Esophagus (tissue), 2 donors: ENCODE measurements around the gene ERBB2. TPM values are rescaled to one million over a fixed set of nuclear protein-coding genes. Genes with fewer than 3 reads are reported as not detected.

ENCODE experiments used
- H3K27ac ChIP-seq, 2 donors: one replicate each; pipeline ENCODE4 v1.5.1; 2013; ENCODE audit warnings: low read depth in 2 of 2, mild to moderate bottlenecking in 2 of 2, inconsistent platforms in 1 of 2, low read length in 1 of 2, moderate library complexity in 1 of 2
- H3K27me3 ChIP-seq, 2 donors: one replicate each; pipeline ENCODE4 v1.6.1; 2013; ENCODE audit warnings: low read length in 2 of 2, control low read depth in 1 of 2, mild to moderate bottlenecking in 1 of 2; ENCODE audit not compliant: insufficient read depth in 2 of 2, control insufficient read depth in 1 of 2
- H3K36me3 ChIP-seq, 2 donors: one replicate each; pipeline ENCODE4 v1.6.1; 2013; ENCODE audit warnings: low read length in 1 of 2; ENCODE audit not compliant: control insufficient read depth in 2 of 2, insufficient read depth in 2 of 2
- H3K4me1 ChIP-seq, 2 donors: one replicate each; pipeline ENCODE4 v1.6.1; 2013; ENCODE audit warnings: low read length in 1 of 2; ENCODE audit not compliant: control insufficient read depth in 2 of 2, insufficient read depth in 2 of 2
- H3K4me3 ChIP-seq, 2 donors: one replicate each; pipeline ENCODE4 v1.5.1; 2013; ENCODE audit warnings: low read length in 2 of 2, mild to moderate bottlenecking in 2 of 2, low read depth in 1 of 2, moderate library complexity in 1 of 2
- H3K9me3 ChIP-seq, 2 donors: one replicate each; pipeline ENCODE4 v1.6.1; 2013; ENCODE audit warnings: mild to moderate bottlenecking in 2 of 2, low read depth in 1 of 2, low read length in 1 of 2, moderate library complexity in 1 of 2; ENCODE audit not compliant: control insufficient read depth in 2 of 2, insufficient read depth in 1 of 2
- WGBS, 2 donors: extraction: QIAGEN DNeasy Blood & Tissue Kit; methylation state at CpG; one replicate each; pipeline ENCODE4 v1.1.7; 2013; 5-methylcytosine and 5-hydroxymethylcytosine counted together
- polyA plus RNA-seq, 2 donors: library from polyadenylated mRNA; stranded (reverse); fragments of 200-250 nt; gene quantifications; one replicate each; pipeline ENCODE4 v1.2.3, GENCODE V29; 2013
- donor health status: healthy with polysubstance abuse.
- donor health status: Bipolar disorder and iron deficiency.

The ERBB2 gene
- polyA plus RNA-seq, 2 donors: 68.4 to 98.1 TPM

DNA sequence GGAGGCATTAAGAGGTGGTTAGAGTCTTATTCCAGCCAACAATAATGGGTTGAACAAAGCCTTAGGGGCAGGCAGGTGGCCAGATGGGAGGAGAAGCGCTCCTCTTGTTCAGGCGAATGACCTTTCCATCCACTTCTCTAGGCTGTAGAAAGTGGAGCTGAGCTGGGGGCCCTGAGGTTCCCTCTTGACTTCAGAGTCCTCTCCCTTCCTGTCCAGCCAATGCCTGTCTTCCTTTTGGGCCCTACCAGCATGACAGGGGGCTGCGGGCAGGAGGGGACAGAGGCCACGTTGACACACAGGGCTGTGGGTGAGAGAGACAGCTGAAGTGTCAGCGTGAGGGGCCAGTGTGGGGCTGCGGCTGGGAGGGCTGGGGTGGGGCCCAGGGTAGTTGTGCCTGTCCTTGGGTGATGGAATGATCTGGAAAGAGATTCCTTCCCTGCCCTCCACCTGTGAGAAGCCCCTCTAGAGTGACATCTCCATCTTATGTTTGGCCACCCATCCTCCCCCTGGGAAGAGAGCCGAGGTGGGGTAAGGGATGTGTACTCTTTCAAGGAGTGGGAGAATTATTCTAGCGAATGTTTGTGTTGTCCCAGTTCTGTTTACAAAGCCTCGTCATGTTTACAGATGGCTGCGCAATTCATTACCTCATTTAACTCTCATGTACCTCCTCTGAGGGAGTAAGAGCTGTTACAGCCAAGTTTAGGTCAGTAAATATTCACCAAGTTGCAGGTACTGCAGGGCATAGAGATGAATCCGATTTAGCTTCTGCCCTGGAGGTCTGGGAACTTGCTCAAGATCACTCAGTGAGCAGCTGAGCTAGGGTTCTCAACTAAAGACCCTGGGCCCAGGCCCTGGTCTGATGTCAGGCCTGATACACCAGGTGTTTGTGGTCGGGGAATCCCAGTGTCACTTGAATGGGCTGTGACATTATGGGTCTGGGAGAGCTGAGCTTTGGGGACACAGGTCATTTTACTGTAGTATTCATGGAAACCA lies 3.3 kb downstream of the ERBB2 start:
- no peaks in the 10 kb centered on the region for H3K9me3 ChIP-seq
- 47% methylated on average over 12 of the region's 12 CpGs for WGBS, 2 donors
- H3K4me1 ChIP-seq: peaks cover 7 to 36% of the 10 kb centered on the region in 2 donors
- H3K27me3 ChIP-seq: no peaks in the 10 kb centered on the region
- peak overlapping the region; percentile 70 to 95 for H3K27ac ChIP-seq
- H3K36me3 ChIP-seq: peaks cover 5 to 7% of the 10 kb centered on the region in 2 donors
- no peak overlapping the region for H3K4me3 ChIP-seq

DNA sequence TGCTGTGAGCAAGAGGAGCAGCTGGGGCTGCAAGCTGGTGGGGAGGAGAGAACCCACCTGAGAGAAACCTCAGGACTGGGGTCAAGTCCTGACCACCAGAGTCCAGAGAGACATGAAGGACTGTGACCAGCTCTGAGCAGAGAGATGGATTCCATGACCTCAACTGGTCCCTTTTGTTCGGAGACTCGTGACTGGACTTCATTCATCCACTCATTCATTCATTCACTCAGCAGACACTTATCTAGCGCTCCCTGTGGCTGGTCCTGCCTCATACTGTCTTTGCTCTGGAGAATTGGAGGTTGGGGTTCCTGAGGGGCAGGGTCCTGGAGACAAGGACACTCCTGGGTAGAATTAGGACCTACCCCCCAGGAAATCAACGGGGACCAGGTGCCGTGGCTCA lies 4.0 kb downstream of the ERBB2 start:
- H3K9me3 ChIP-seq: no peaks in the 10 kb centered on the region
- H3K36me3 ChIP-seq: peaks cover 8 to 14% of the 10 kb centered on the region in 2 donors
- peak overlapping the region; percentile 70 to 95 for H3K27ac ChIP-seq
- no peaks in the 10 kb centered on the region for H3K27me3 ChIP-seq
- WGBS, 2 donors: 79 to 89% methylated on average over 5 of the region's 5 CpGs
- H3K4me1 ChIP-seq: peaks cover 7 to 36% of the 10 kb centered on the region in 2 donors
- H3K4me3 ChIP-seq: no peak overlapping the region

DNA sequence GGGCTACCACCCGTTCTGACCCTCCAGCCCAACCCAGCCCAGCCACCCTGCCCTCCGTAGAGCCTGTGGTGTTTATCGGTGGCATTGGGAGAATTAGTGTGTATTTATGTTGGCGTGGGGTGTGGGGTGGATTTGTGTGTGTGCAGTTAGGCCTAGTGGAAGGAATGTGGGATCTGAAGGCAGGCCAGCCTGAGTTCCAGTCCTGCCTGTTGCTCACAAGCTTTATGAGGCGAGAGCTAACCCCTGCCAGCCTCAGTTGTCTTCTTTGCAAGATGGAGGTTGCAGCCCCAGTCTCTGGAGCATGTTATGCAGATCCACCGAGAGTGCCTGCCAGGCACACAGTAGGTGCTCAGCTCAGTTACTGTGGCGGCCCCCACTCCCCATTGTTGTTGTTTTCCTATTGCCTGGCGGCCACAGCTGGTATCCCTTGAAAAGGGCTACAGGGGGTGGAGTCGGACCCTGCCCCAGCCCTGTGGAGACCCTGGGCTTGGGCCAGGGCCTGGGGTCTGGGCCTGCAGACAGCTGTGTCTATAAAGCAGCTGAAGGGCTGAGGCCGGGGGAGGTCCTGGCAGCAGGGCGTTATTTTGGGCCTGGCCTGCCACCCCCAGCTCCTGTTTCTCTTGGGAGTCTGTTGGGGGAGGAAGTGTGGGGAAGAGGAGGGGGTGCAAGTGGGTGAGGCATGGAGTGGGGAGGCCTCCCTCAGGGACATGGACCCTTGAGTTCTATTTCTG lies 5.1 kb downstream of the ERBB2 start:
- no peaks in the 10 kb centered on the region for H3K9me3 ChIP-seq
- H3K4me3 ChIP-seq: peak overlapping the region in 1 of 2 donors; percentile 28
- peaks cover 7 to 36% of the 10 kb centered on the region in 2 donors for H3K4me1 ChIP-seq
- peak overlapping the region; percentile 94 to 95 for H3K27ac ChIP-seq
- H3K36me3 ChIP-seq: peaks cover 8 to 25% of the 10 kb centered on the region in 2 donors
- WGBS, 2 donors: 41 to 43% methylated on average over 11 of the region's 11 CpGs
- no peaks in the 10 kb centered on the region for H3K27me3 ChIP-seq

DNA sequence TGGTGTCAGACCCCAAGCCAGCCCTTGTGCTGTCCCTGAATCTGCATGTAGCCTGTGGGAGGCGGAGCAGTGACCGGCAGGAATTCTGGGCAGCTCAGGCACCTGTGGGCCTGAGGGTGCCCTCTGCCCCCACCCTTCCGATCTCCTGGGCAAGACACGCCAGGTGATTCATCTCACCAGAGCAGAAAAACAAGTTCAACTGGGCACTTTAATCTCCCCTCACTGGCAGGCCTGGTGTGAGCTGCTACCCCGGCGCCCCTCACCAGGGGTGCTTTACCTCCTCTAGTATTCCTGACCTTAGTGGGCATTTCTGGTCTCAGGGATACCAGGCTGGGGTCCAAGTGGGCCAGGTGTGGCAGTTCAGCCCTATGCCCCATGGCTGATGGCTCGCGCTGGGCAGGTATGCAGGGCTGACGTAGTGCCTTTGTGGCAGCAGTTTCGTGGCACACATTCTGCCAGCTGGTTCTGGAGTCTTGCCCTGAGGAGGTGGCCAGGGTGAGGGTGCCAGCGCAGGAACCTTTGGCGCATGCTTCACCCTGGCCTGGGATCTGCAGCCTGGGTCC lies 6.0 kb downstream of the ERBB2 start:
- Histone ChIP-seq H3K9me3 (no peaks in the 10 kb centered on the region), H3K4me3 (peak overlapping the region in 1 of 2 donors; percentile 28), H3K36me3 (peaks cover 8 to 28% of the 10 kb centered on the region in 2 donors), H3K27me3 (no peaks in the 10 kb centered on the region), H3K27ac (peak overlapping the region; percentile 94 to 95), H3K4me1 (peaks cover 7 to 38% of the 10 kb centered on the region in 2 donors)
- 51 to 53% methylated on average over 12 of the region's 12 CpGs for WGBS, 2 donors

DNA sequence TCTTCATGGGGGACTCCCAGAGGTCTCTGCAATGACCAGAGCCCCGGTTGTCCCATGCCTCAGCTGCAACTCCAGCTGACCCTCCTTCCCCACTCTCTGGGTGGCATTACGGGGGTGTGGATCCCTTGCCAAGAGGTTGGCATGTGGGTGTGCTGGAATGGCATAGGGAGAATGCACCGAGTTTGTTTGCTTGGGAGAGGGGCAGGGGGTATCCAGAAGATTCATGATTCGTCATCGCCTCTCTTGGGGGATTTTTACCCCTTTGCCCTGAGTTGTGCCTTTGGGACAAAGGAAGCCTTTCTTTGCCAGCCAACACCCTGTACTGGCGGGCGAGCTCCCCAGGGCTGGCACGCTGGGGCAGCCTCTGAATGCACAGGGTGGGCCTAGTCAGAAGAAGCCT lies 6.5 kb downstream of the ERBB2 start:
- peaks cover 8 to 28% of the 10 kb centered on the region in 2 donors for H3K36me3 ChIP-seq
- H3K9me3 ChIP-seq: no peaks in the 10 kb centered on the region
- no peaks in the 10 kb centered on the region for H3K27me3 ChIP-seq
- 50 to 51% methylated on average over 8 of the region's 8 CpGs for WGBS, 2 donors
- H3K4me1 ChIP-seq: peaks cover 7 to 36% of the 10 kb centered on the region in 2 donors
- peak overlapping the region in 1 of 2 donors; percentile 9 for H3K4me3 ChIP-seq
- H3K27ac ChIP-seq: peak overlapping the region; percentile 94 to 95

DNA sequence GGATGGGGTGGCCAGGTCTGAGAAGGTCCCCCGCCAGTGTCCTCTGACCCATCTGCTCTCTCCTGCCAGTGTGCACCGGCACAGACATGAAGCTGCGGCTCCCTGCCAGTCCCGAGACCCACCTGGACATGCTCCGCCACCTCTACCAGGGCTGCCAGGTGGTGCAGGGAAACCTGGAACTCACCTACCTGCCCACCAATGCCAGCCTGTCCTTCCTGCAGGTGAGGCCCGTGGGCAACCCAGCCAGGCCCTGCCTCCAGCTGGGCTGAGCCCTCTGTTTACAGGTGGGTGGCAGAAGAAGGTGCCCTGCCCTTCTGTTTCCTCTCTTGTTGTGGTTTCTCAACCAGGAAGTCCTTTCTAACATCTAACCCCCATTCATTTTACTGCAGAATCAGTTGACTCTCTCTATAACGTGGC lies 7.1 kb downstream of the ERBB2 start:
- 45 to 57% methylated on average over 7 of the region's 7 CpGs for WGBS, 2 donors
- Histone ChIP-seq H3K4me1 (peaks cover 7 to 31% of the 10 kb centered on the region in 2 donors), H3K9me3 (no peaks in the 10 kb centered on the region), H3K27me3 (no peaks in the 10 kb centered on the region), H3K27ac (peak overlapping the region; percentile 94 to 95), H3K4me3 (no peak overlapping the region), H3K36me3 (peaks cover 10 to 32% of the 10 kb centered on the region in 2 donors)

DNA sequence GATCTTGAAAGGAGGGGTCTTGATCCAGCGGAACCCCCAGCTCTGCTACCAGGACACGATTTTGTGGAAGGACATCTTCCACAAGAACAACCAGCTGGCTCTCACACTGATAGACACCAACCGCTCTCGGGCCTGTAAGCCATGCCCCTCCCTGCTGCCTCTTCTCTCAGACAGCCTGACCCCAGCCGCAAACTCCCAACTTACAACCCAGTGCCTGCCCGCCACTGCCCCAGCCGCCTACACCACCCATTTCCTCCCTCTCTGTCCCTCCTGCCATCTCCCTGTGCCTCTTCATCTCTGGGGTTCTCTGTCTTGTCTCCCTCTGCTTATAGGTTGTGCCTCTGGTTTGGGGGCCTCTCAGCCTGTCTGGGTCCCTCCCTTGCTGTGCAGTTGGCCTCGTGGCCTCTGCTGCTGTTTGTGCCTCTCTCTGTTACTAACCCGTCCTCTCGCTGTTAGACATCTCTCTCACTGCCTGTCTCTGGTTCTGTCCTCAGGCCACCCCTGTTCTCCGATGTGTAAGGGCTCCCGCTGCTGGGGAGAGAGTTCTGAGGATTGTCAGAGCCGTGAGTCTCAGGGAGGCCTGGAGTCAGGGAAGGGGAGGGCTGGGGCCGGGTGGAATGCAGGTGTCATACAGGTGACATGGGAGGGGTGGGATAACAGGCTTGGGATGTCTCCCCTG lies 9.6 kb downstream of the ERBB2 start:
- no peak overlapping the region for H3K4me3 ChIP-seq
- peaks cover 14 to 39% of the 10 kb centered on the region in 2 donors for H3K36me3 ChIP-seq
- no peak overlapping the region for H3K27ac ChIP-seq
- peaks cover 7 to 27% of the 10 kb centered on the region in 2 donors for H3K4me1 ChIP-seq
- 83 to 90% methylated on average over 14 of the region's 14 CpGs for WGBS, 2 donors
- no peaks in the 10 kb centered on the region for H3K9me3 ChIP-seq
- no peaks in the 10 kb centered on the region for H3K27me3 ChIP-seq

DNA sequence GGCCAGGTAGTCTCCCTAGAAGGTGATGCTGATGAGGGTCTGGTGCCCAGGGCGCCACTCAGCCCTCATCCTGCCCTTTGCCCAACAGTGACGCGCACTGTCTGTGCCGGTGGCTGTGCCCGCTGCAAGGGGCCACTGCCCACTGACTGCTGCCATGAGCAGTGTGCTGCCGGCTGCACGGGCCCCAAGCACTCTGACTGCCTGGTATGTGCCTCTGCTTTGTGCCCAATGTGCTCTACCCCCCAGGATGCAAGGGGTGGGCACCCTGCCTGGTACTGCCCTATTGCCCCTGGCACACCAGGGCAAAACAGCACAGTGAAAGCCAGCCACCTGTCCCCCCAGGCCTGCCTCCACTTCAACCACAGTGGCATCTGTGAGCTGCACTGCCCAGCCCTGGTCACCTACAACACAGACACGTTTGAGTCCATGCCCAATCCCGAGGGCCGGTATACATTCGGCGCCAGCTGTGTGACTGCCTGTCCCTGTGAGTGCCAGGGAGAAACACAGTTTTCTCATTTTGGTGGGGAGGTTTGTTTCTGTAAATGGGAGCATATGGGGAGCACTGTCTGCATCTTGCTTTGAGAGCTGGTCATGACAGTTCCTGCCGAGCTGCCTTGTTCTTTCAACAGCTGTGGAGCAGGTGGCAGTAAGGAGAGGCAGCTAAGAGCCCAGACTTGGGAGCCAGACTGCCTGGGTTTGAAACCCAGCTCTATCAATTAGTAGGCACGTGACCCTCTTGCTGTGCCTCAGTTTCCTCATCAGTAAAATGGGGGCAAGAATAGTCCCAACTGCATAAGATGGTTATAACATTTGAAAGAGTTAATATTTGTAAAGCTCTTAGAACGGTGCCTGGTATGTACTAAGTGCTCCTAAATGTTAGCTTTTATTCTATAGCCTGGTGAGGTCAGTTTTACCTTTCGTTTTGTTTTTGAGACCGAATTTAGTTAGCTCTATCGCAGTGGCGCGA lies 10.4 kb downstream of the ERBB2 start:
- H3K4me3 ChIP-seq: no peak overlapping the region
- no peak overlapping the region for H3K27ac ChIP-seq
- peaks cover 14 to 43% of the 10 kb centered on the region in 2 donors for H3K36me3 ChIP-seq
- no peaks in the 10 kb centered on the region for H3K9me3 ChIP-seq
- peaks cover 9 to 19% of the 10 kb centered on the region in 2 donors for H3K4me1 ChIP-seq
- H3K27me3 ChIP-seq: no peaks in the 10 kb centered on the region
- 87 to 88% methylated on average over 20 of the region's 20 CpGs for WGBS, 2 donors
